ENCODE data around the gene NUP153. TPM values are rescaled to one million over a fixed set of nuclear protein-coding genes. Genes with fewer than 3 reads are reported as not detected.

Gene NUP153
- total and polyA plus RNA-seq, 2 of the 8 experiments (the other 6 are each of a cell fraction or from before 2014, with no cell fraction given), result 47.0 to 84.8 TPM

GRCh38 chr6:17719323-17720041 lies 12.8 kb upstream of the NUP153 start:
- H3K23ac ChIP-seq (ENCODE audit: insufficient read length), result no peak overlapping the region
- no peak overlapping the region for H2BK12ac ChIP-seq (ENCODE audit: low read depth, low read length)
- H2BK20ac ChIP-seq (ENCODE audit: low read length), result no peak overlapping the region
- no peak overlapping the region for H2BK15ac ChIP-seq (ENCODE audit: low read length)
- no peaks in the 10 kb centered on the region for H3K79me2 ChIP-seq (ENCODE audit: control insufficient read depth in 1 of 2, insufficient read depth in 2 of 2, low read length in 2 of 2)
- no peak overlapping the region for H3K27ac ChIP-seq (ENCODE audit: low read depth, low read length)
- H3K56ac ChIP-seq (replicated peaks; ENCODE audit: insufficient read length, low read depth, low read length), result no peak overlapping the region
- no peak overlapping the region for H3K4me3 ChIP-seq (ENCODE audit: extremely low read depth in 1 of 4, insufficient read depth in 2 of 4, low read depth in 3 of 4, low read length in 4 of 4)
- H3K4me1 ChIP-seq (replicated peaks in 1 of 4; ENCODE audit: control insufficient read depth in 3 of 4, insufficient read depth in 4 of 4, low read length in 3 of 4), result no peaks in the 10 kb centered on the region
- no peaks in the 10 kb centered on the region for H3K27me3 ChIP-seq (replicated peaks in 1 of 4; ENCODE audit: control insufficient read depth in 3 of 4, extremely low read depth in 1 of 4, insufficient read depth in 3 of 4, low read length in 3 of 4)
- POLR2A ChIA-PET (ENCODE audit: partially characterized antibody), result interaction anchor here (0.6 to 2.1 kb wide), 7 partner anchors 10 to 188 kb away, joined by 3 to 6 read pairs (median 4); partner anchors contain the start of gene NUP153
- H3K4me2 ChIP-seq (ENCODE audit: insufficient read depth in 1 of 2, low read depth in 2 of 2, low read length in 2 of 2), result no peak overlapping the region
- no peak overlapping the region for H4K91ac ChIP-seq (replicated peaks; ENCODE audit: insufficient read length, low read length)
- H4K8ac ChIP-seq (ENCODE audit: extremely low read depth, insufficient read depth, low read length), result no peak overlapping the region
- H3K18ac ChIP-seq (ENCODE audit: extremely low read depth, low read length), result no peak overlapping the region
- CTCF ChIA-PET (ENCODE audit: partially characterized antibody), result interaction anchor here (1.3 to 1.9 kb wide), 2 partner anchors 28 to 97 kb away, joined by 3 to 7 read pairs; no protein-coding TSS in a partner anchor
- FAIRE-seq, result no peak
- no peaks in the 10 kb centered on the region for H3K36me3 ChIP-seq (ENCODE audit: control insufficient read depth in 2 of 4, insufficient read depth in 4 of 4, low read length in 3 of 4)
- DNase-seq (ENCODE audit: low read depth in 1 of 2, low spot score in 2 of 2), result no peak
- H3K9ac ChIP-seq (replicated peaks in 1 of 4; ENCODE audit: extremely low read depth in 1 of 4, low read depth in 3 of 4, low read length in 3 of 4), result no peak overlapping the region
- H3K9me3 ChIP-seq (ENCODE audit: insufficient read depth in 2 of 2, low read depth in 1 of 2, low read length in 1 of 2), result no peaks in the 10 kb centered on the region
- no peak overlapping the region for H2BK5ac ChIP-seq (ENCODE audit: low read depth, low read length)
- H4K20me1 ChIP-seq (replicated peaks in 1 of 2; ENCODE audit: control insufficient read depth in 1 of 2, insufficient read depth in 2 of 2, low read length in 2 of 2), result no peaks in the 10 kb centered on the region
- H2BK120ac ChIP-seq (replicated peaks; ENCODE audit: low read depth, low read length), result no peak overlapping the region
- H2AK5ac ChIP-seq (ENCODE audit: low read depth, low read length), result no peak overlapping the region
- H3K14ac ChIP-seq (ENCODE audit: insufficient read length), result no peak overlapping the region
- no peaks in the 10 kb centered on the region for H3K23me2 ChIP-seq (ENCODE audit: low read depth, low read length)
- H3K79me1 ChIP-seq (ENCODE audit: low read depth, low read length), result no peaks in the 10 kb centered on the region
- WGBS, 2 experiments (ENCODE audit: extremely low coverage in 1 of 2, insufficient coverage in 1 of 2, insufficient read length in 1 of 2, insufficient replicate concordance in 2 of 2, low coverage in 1 of 2, low lambda C conversion rate in 2 of 2, missing lambda C conversion rate in 1 of 2), result 80% methylated on average over 3 of the region's 3 CpGs; no CpG with 5 or more reads in 1 of the 2 experiments
- H4K5ac ChIP-seq (ENCODE audit: insufficient read length, low read depth, low read length), result no peak overlapping the region
- H3K4ac ChIP-seq (replicated peaks; ENCODE audit: insufficient read length, low read depth, low read length), result no peak overlapping the region
- no peak overlapping the region for H2AFZ ChIP-seq (ENCODE audit: low read length)
